ENCODE data around the gene KSR1. TPM values are rescaled to one million over a fixed set of nuclear protein-coding genes. Genes with fewer than 3 reads are reported as not detected.

Gene KSR1
- total RNA-seq, 6 experiments from 2014 or later = 1.9 to 4.9 (median 3.6) TPM

GRCh38 chr17:27585792-27586191 is 129.5 kb downstream of the KSR1 start:
- Mint-ChIP-seq H3K27me3 (ENCODE audit: insufficient read depth) (no peaks in the 10 kb centered on the region; the same call in 1 of the 2 replicates), H3K4me1 (ENCODE audit: low read depth) (peaks cover 13% of the 10 kb centered on the region), H3K9me3 (no peaks in the 10 kb centered on the region), H3K36me3 (ENCODE audit: low read depth) (no peaks in the 10 kb centered on the region), H3K27ac (peak overlapping the region; percentile 20; the same call in 1 of the 2 replicates), H3K4me3 (no peak overlapping the region)
- DNase-seq = no peak
- TF ChIP-seq CTCF (IDR thresholded peaks at IDR 0.05) = no peak

GRCh38 chr17:27586203-27586721 is 130.0 kb downstream of the KSR1 start:
- H3K27me3 Mint-ChIP-seq (ENCODE audit: insufficient read depth) = no peaks in the 10 kb centered on the region; the same call in 1 of the 2 replicates
- DNase-seq = peak; percentile 54
- peak overlapping the region; percentile 20; the same call in 1 of the 2 replicates for H3K27ac Mint-ChIP-seq
- H3K4me3 Mint-ChIP-seq = peak overlapping the region; percentile 24; the same call in 1 of the 2 replicates
- H3K9me3 Mint-ChIP-seq = no peaks in the 10 kb centered on the region
- H3K36me3 Mint-ChIP-seq (ENCODE audit: low read depth) = no peaks in the 10 kb centered on the region
- TF ChIP-seq CTCF (IDR thresholded peaks at IDR 0.05) = no peak
- peaks cover 13% of the 10 kb centered on the region for H3K4me1 Mint-ChIP-seq (ENCODE audit: low read depth)

GRCh38 chr17:27588354-27588753 is 132.1 kb downstream of the KSR1 start:
- Mint-ChIP-seq H3K27me3 (ENCODE audit: insufficient read depth) (no peaks in the 10 kb centered on the region; the same call in 1 of the 2 replicates), H3K9me3 (no peaks in the 10 kb centered on the region), H3K4me1 (ENCODE audit: low read depth) (peaks cover 13% of the 10 kb centered on the region), H3K27ac (no peak overlapping the region), H3K36me3 (ENCODE audit: low read depth) (no peaks in the 10 kb centered on the region), H3K4me3 (no peak overlapping the region)
- DNase-seq = no peak
- TF ChIP-seq CTCF (IDR thresholded peaks at IDR 0.05) = no peak

- Mint-ChIP-seq H3K27me3 (ENCODE audit: insufficient read depth) (peaks cover 2% of the 10 kb centered on the region), H3K36me3 (ENCODE audit: low read depth) (no peaks in the 10 kb centered on the region), H3K27ac (no peak overlapping the region), H3K4me3 (no peak overlapping the region), H3K9me3 (no peaks in the 10 kb centered on the region), H3K4me1 (ENCODE audit: low read depth) (peaks cover 9% of the 10 kb centered on the region)
- TF ChIP-seq CTCF (IDR thresholded peaks at IDR 0.05) = no peak
- no peak for DNase-seq
Observed at GRCh38 chr17:27590864-27591263, 134.6 kb downstream of the KSR1 start.

- Mint-ChIP-seq H3K27me3 (ENCODE audit: insufficient read depth) (peaks cover 3% of the 10 kb centered on the region), H3K27ac (no peak overlapping the region), H3K4me1 (ENCODE audit: low read depth) (no peaks in the 10 kb centered on the region; the same call in 1 of the 2 replicates), H3K9me3 (no peaks in the 10 kb centered on the region), H3K36me3 (ENCODE audit: low read depth) (no peaks in the 10 kb centered on the region), H3K4me3 (no peak overlapping the region)
- no peak for TF ChIP-seq CTCF (IDR thresholded peaks at IDR 0.05)
- no peak for DNase-seq
Observed at GRCh38 chr17:27591986-27592385, 135.7 kb downstream of the KSR1 start.
